ENCODE measurements around the gene CD27.
"Not testable (repeated sequence)": the region's sequence is repeated elsewhere in the genome, so short reads cannot be mapped to it uniquely, and the experiment has no call there.

The CD27 gene

DNA sequence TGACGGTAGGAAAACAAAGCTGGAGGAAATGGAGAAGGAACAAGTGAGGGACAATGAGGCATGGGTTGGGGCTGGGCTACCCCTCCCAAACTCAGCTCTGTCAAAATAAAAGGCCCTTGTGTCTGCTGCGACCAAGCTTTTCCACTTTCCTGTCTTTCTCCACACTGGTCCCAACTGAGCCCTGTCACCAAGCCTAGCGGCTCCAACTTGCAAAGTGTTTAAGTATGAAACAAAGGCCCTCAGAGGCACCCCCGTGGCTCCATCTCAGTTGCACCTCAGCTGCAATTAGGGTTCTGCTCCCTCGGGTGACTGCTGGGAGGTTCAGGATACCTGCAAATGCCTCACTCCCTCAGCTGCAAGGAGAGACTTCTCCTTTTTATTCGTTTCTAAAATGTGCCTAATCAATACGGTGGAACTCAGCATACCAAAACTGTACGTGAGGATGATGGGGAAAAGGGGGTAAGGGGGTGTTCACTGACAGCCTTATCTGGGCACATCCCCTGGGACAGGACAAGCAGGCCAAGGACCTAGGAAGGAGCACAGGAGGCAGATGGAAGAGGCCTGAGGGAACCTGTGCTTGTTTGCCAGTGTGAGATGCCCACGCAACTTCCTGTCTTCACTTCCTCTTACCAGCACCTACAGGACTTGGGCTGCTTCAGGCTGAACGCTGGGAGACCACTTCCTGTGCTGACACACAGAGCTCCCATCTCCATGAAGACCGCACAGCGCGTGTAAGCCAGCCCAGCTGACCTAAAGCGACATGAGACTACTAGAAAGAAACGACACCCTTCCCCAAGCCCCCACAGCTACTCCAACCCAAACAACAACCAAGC is 16.9 kb downstream of the CD27 start:
- DNase-seq (ENCODE audit: low read depth in 2 of 2) = peak; percentile 74

- no peak for DNase-seq (ENCODE audit: low read depth in 2 of 2)
Observed at GRCh38 chr12:6462234-6462995, 17.7 kb downstream of the CD27 start.

DNA sequence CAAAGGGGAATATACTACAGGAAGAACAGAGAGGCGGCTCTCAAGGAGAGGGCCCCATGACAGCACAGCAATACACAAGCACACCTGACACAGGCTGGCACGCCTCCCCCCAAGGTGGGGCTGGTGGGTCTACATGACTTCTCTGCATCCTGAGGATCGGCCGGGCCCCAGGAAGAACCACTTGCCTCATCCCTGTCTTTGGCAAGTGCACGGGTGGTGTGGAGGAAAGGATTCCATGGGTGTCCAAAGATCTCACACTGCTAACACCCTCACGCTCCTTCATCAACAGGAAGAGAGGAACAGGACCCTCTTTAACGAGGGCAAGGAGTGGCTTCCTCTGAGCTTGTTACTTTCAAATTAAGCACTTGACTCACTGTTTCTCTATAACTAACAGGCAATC is 18.5 kb downstream of the CD27 start:
- no peak for DNase-seq (ENCODE audit: low read depth in 2 of 2)

DNA sequence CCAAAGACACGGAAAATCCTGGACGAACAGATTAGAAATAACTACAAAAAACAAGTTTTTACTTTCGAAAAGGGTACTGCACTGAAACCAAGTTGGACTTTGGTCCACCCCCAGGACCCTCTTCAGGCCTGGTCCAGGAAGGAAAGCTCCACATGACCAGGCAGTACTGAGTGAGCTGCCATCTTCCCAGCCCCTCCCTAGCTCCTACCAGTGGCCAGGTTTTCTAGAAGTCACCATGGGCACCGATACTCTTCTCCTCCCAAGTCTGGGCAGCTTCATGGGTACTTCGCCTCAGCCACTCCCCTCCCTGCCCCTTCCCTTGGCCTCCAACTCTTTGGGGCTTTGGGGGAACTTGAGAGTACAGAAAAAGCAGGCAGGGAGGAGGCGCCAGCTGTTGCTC is 19.1 kb downstream of the CD27 start:
- no peak for DNase-seq (ENCODE audit: low read depth in 2 of 2)

GRCh38 chr12:6464531-6464930 is 19.8 kb downstream of the CD27 start:
- DNase-seq (ENCODE audit: low read depth in 2 of 2) = no peak

DNA sequence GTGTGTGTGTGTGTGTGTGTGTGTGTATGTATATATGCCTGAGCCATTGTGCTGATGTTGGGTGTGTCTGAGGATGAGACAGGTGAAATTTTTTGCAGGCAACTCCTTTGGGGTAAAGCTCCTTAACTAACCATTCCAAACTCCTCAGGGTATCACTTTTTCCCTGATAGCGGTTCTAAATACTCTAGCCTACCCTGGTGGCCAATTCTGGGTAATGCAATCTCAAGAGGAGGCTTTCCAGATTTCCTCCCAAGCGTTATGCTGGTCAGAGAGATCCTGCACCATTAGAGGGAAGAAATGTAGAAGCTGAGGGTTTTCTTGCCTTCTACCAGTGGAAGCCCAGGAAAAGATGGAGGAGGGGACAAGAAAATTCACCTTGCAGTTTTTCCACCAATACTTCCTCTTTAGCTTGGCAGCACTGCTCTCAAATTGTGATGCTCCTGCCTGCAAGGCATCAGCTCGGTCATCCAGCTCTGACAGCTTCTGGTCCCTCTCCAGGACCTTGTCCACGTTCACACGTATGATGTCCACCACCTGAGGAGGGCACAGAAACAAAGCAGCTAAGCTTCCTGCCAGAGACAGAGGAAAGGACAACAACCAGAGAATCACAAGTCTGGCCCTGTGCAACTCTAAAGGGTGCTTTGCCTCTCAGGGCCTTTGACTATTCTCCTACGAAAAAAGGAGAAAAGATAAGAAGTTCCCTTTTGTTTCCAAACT is 20.9 kb downstream of the CD27 start:
- DNase-seq (ENCODE audit: low read depth in 2 of 2) = no peak

- DNase-seq (ENCODE audit: low read depth in 2 of 2) = no peak
Observed at GRCh38 chr12:6466184-6466573, 21.4 kb downstream of the CD27 start.

DNA sequence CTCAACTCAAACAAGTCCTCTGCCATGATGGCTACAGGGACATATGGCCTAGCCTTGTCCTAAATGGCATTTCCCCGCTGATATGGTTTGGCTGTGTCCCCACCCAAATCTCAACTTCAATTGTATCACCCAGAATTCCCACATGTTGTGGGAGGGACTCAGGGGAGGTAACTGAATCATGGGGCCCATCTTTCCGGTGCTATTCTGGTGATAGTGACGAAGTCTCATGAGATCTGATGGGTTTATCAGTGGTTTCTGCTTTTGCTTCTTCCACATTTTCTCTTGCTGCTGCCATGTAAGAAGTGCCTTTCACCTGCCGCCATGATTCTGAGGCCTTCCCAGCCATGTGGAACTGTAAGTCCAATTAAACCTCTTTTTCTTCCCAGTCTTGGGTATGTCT is 22.0 kb downstream of the CD27 start:
- DNase-seq (ENCODE audit: low read depth in 2 of 2) = not testable (repeated sequence)

DNA sequence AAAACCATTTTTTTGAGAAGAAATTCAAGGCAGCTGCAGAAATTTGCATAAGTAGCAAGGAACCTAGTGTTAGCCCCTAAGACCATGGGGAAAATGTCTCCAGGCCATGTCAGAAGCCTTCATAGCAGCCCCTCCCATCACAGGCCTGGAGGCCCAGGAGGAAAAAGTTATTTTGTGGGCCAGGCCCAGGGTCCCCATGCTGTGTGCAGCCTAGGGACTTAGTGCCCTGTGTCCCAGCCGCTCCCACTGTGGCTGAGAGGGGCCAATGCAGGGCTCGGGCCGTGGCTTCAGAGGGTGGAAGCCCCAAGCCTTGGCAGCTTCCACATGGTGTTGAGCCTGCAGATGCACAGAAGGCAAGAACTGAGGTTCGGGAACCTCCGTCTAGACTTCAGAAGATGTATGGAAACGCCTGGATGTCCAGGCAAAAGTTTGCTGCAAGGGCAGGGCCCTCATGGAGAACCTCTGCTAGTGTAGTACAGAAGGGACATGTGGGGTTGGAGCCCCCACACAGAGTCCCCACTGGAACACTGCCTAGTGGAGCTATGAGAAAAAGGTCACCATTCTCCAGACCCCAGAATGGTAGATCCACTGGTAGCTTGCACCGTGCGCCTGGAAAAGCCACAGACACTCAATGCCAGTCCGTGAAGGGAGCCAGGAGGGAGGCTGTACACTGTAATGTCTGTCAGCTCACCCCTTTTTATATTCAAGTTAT is 23.0 kb downstream of the CD27 start:
- DNase-seq (ENCODE audit: low read depth in 2 of 2) = not testable (repeated sequence)

- DNase-seq (ENCODE audit: low read depth in 2 of 2) = no peak
Observed at GRCh38 chr12:6468283-6468575, 23.5 kb downstream of the CD27 start.

GRCh38 chr12:6469092-6469491 is 24.3 kb downstream of the CD27 start:
- DNase-seq (ENCODE audit: low read depth in 2 of 2) = no peak

GRCh38 chr12:6469609-6470374 is 25.0 kb downstream of the CD27 start:
- no peak for DNase-seq (ENCODE audit: low read depth in 2 of 2)

GRCh38 chr12:6470375-6471163 is 25.8 kb downstream of the CD27 start, which contains the start of gene VAMP1:
VAMP1 (minus strand) TSS chr12:6470677; CDS start chr12:6470531, 146 bp downstream.
- peak; percentile 92 to 95 for DNase-seq (ENCODE audit: low read depth in 2 of 2)

GRCh38 chr12:6471989-6472360 is 27.2 kb downstream of the CD27 start:
- DNase-seq (ENCODE audit: low read depth in 2 of 2) = no peak

- no peak for DNase-seq (ENCODE audit: low read depth in 2 of 2)
Observed at GRCh38 chr12:6472491-6472890, 27.7 kb downstream of the CD27 start.

- not testable (repeated sequence) for DNase-seq (ENCODE audit: low read depth in 2 of 2)
Observed at GRCh38 chr12:6475233-6475975, 30.6 kb downstream of the CD27 start.

DNA sequence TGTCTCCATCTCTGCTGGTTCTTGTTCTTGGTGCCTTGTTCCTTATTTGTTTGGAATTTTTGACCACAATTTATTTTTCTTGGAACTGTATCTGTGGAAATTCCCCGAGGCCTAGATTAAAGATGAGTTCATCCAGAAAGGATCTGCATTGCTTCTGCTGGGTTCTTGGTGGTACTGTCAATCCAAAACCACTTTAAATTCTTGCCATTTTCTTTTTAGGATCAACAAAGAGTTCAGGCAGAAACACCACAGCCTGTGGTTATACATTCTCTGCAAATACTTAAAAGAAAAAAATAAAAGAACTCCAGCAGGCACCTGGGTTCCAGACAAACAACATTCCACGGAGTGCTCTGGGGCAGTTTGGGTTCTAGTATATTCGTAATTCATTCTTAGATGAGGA is 31.7 kb downstream of the CD27 start:
- DNase-seq (ENCODE audit: low read depth in 2 of 2) = no peak

DNA sequence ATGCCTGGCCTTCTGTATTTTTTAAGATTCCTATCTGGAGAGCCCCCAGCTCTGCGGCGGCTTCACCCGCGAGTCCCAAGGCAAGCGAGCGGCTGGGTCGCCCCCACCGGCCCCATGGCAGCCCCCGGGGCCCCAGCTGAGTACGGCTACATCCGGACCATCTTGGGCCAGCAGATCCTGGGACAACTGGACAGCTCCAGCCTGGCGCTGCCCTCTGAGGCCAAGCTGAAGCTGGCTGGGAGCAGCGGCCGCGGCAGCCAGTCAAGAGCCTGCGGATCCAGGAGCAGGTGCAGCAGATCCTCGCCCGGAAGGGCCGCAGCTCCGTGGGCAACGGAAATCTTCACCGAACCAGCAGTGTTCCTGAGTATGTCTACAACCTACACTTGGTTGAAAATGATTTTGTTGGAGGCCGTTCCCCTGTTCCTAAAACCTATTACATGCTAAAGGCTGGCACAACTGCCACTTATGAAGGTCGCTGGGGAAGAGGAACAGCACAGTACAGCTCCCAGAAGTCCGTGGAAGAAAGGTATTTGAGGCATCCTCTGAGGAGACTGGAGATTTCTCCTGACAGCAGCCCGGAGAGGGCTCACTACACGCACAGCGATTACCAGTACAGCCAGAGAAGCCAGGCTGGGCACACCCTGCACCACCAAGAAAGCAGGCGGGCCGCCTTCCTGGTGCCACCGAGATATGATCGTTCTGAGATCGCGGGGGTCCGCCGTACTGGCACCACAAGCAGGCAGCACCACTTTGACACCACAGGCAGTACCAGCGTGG is 33.0 kb downstream of the CD27 start:
- DNase-seq (ENCODE audit: low read depth in 2 of 2) = not testable (repeated sequence)

DNA sequence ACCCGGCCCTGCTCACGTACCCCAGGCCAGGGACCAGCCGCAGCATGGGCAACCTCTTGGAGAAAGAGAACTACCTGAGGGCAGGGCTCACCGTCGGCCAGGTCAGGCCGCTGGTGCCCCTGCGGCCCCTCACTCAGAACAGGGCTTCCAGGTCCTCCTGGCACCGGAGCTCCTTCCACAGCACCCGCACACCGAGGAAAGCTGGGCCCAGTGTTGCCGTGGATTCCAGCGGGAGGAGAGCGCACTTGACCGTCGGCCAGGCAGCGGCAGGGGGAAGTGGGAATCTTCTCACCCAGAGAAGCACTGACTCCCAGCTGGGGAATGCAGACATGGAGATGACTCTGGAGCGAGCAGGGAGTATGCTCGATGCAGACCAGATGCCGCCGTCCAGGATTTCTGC is 33.7 kb downstream of the CD27 start:
- DNase-seq (ENCODE audit: low read depth in 2 of 2) = no peak

All from stimulated activated CD8-positive, alpha-beta memory T cell treated with anti-CD3 and anti-CD28 coated beads, Interleukin-7, amount 100 ng/mL, for 4 hours (primary cell).